SIG-M5 treated with dmso at 0.1 percent for 504 hours (cell line): ENCODE data around the gene TMPRSS6.

Experiments
- DNase-seq: peaks from one replicate; lab custom pipeline; 2025; ENCODE audit not compliant: unreplicated experiment; lab: John Stamatoyannopoulos, UW

The TMPRSS6 gene

DNA sequence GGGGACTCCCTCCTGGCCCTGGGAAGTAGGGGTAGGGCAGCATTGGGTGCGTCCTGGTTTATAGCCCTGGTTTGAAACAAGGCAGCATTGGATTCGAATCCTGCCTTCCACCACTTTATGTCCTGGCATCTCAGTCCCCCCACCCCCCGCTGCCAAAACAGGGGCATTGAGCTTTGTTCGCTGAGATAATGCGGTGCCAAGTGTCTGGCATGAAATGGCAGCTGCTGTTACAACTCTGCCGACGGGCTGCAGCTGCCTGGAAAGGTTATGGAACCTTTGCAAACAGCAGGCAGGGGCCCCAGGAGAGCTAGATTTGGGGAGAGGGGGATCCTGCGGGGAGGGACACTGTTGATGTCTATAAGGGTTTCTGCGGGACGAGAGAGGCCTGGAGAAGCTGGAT, 92.2 kb downstream of the TMPRSS6 start:
- no peak for DNase-seq

DNA sequence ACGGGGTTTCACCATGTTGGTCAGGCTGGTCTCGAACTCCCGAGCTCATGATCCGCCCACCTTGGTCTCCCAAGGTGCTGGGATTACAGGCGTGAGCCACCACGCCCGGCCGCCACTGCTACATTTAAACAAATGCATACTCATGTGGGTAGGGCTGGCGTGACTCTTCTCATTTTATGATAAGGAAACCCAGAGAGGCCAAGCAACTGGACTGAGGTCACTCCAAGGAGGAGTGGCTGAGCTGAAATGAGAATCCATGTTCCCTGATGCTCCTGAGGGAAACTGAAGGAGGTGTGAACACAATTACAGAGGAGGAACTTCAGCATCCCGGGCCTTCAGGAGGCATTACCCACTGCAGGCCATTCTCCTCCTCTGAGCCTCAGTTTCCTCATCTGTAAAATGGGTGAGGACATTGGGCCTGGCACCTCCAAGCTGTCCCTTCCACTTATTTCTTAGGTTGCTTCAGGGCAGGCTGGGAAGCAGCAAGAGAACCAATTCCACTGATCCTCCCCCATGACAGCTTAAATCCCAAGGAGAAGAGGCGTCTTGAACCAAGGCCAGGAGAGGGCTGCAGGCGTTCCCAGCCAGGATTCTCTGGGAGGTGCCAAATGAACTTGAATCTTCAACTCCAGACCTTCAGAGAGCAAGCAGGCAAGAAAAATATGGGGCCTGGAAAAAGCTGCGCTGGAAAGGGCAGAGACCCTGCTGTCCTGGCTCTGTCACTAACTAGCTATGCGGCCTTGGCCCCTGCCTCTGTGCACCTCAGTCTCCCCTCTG, 93.2 kb downstream of the TMPRSS6 start:
- no peak for DNase-seq

DNA sequence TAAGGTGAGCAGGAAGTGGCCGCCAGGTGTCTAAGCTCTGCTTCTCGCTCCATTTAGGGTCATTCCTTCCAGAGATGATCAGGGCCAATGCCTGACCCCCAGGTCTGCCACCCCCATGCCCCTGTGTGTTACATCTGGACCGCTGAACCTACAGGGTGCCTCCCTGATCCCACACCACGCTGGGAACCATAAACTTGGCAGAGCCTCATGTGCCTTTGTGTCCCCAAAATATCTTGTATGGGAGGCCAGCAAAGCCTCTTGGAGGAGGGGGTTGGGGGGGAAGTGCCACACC, 94.0 kb downstream of the TMPRSS6 start:
- no peak for DNase-seq
